ENCODE results near the gene STX8. TPM values are rescaled to one million over a fixed set of nuclear protein-coding genes. Genes with fewer than 3 reads are reported as not detected.

Gene STX8
- total RNA-seq, 2 experiments from 2014 or later = 60.6 to 68.0 TPM

- peaks cover 4% of the 10 kb centered on the region for H3K4me1 Mint-ChIP-seq (ENCODE audit: low read depth)
- H3K9me3 Mint-ChIP-seq = no peaks in the 10 kb centered on the region
- DNase-seq = no peak
- H3K4me3 Mint-ChIP-seq = no peak overlapping the region
- intact Hi-C loops (cut with micrococcal nuclease) = loop anchor here (10.0 kb wide), 1 partner anchor 558 kb away; no protein-coding TSS in a partner anchor
- no peak overlapping the region for H3K27ac Mint-ChIP-seq
- CTCF ChIA-PET = no interaction called here
- H3K27me3 Mint-ChIP-seq (ENCODE audit: low read depth) = no peaks in the 10 kb centered on the region
- peaks cover 8% of the 10 kb centered on the region for H3K36me3 Mint-ChIP-seq (ENCODE audit: low read depth)
These were observed 22.4 kb downstream of the STX8 start for GRCh38 chr17:9553181-9553580.

- Mint-ChIP-seq H3K27ac (no peak overlapping the region), H3K27me3 (ENCODE audit: low read depth) (no peaks in the 10 kb centered on the region), H3K4me3 (no peak overlapping the region), H3K36me3 (ENCODE audit: low read depth) (peaks cover 8% of the 10 kb centered on the region), H3K4me1 (ENCODE audit: low read depth) (peaks cover 4% of the 10 kb centered on the region), H3K9me3 (no peaks in the 10 kb centered on the region)
- intact Hi-C loops (cut with micrococcal nuclease) = no loop called here
- no peak for DNase-seq
- CTCF ChIA-PET = interaction anchor here (0.6 to 1.2 kb wide), 2 partner anchors 16 to 215 kb away, joined by 3 read pairs; no protein-coding TSS in a partner anchor
These were observed 26.4 kb downstream of the STX8 start for GRCh38 chr17:9549215-9549614.

- Mint-ChIP-seq H3K27ac (no peak overlapping the region), H3K4me1 (ENCODE audit: low read depth) (peaks cover under 1% of the 10 kb centered on the region), H3K27me3 (ENCODE audit: low read depth) (no peaks in the 10 kb centered on the region), H3K36me3 (ENCODE audit: low read depth) (peaks cover 17% of the 10 kb centered on the region), H3K4me3 (no peak overlapping the region), H3K9me3 (no peaks in the 10 kb centered on the region)
- CTCF ChIA-PET = interaction anchor here (0.6 kb wide), 1 partner anchor 220 kb away, joined by 5 read pairs; no protein-coding TSS in a partner anchor
- intact Hi-C loops (cut with micrococcal nuclease) = no loop called here
- no peak for DNase-seq
These were observed 31.4 kb downstream of the STX8 start for GRCh38 chr17:9544221-9544620.

- no peaks in the 10 kb centered on the region for H3K4me1 Mint-ChIP-seq (ENCODE audit: low read depth)
- DNase-seq = no peak
- peaks cover 22% of the 10 kb centered on the region for H3K36me3 Mint-ChIP-seq (ENCODE audit: low read depth)
- no peak overlapping the region for H3K27ac Mint-ChIP-seq
- intact Hi-C loops (cut with micrococcal nuclease) = no loop called here
- no peaks in the 10 kb centered on the region for H3K27me3 Mint-ChIP-seq (ENCODE audit: low read depth)
- CTCF ChIA-PET = interaction anchor here (0.6 to 1.6 kb wide), 2 partner anchors 20 to 29 kb away, joined by 3 to 6 read pairs; no protein-coding TSS in a partner anchor
- no peak overlapping the region for H3K4me3 Mint-ChIP-seq
- H3K9me3 Mint-ChIP-seq = no peaks in the 10 kb centered on the region
These were observed 33.9 kb downstream of the STX8 start for GRCh38 chr17:9541718-9542117.

GRCh38 chr17:9538626-9539025, 37.0 kb downstream of the STX8 start:
- no peaks in the 10 kb centered on the region for H3K9me3 Mint-ChIP-seq
- no peak overlapping the region for H3K27ac Mint-ChIP-seq
- peaks cover 18% of the 10 kb centered on the region for H3K36me3 Mint-ChIP-seq (ENCODE audit: low read depth)
- H3K4me1 Mint-ChIP-seq (ENCODE audit: low read depth) = no peaks in the 10 kb centered on the region
- no peak for DNase-seq
- no peak overlapping the region for H3K4me3 Mint-ChIP-seq
- CTCF ChIA-PET = no interaction called here
- intact Hi-C loops (cut with micrococcal nuclease) = no loop called here
- H3K27me3 Mint-ChIP-seq (ENCODE audit: low read depth) = no peaks in the 10 kb centered on the region

- Mint-ChIP-seq H3K36me3 (ENCODE audit: low read depth) (peaks cover 16% of the 10 kb centered on the region), H3K27me3 (ENCODE audit: low read depth) (no peaks in the 10 kb centered on the region), H3K27ac (no peak overlapping the region), H3K4me3 (no peak overlapping the region), H3K9me3 (no peaks in the 10 kb centered on the region), H3K4me1 (ENCODE audit: low read depth) (no peaks in the 10 kb centered on the region)
- CTCF ChIA-PET = no interaction called here
- intact Hi-C loops (cut with micrococcal nuclease) = no loop called here
- DNase-seq = no peak
These were observed 38.3 kb downstream of the STX8 start for GRCh38 chr17:9537177-9537776.

GRCh38 chr17:9536061-9536460, 39.6 kb downstream of the STX8 start:
- CTCF ChIA-PET = no interaction called here
- Mint-ChIP-seq H3K9me3 (no peaks in the 10 kb centered on the region), H3K36me3 (ENCODE audit: low read depth) (peaks cover 15% of the 10 kb centered on the region), H3K4me3 (no peak overlapping the region), H3K4me1 (ENCODE audit: low read depth) (no peaks in the 10 kb centered on the region), H3K27me3 (ENCODE audit: low read depth) (no peaks in the 10 kb centered on the region), H3K27ac (no peak overlapping the region)
- no peak for DNase-seq
- intact Hi-C loops (cut with micrococcal nuclease) = no loop called here

- H3K4me3 Mint-ChIP-seq = no peak overlapping the region
- CTCF ChIA-PET = interaction anchor here (0.7 kb wide), 1 partner anchor 251 kb away, joined by 4 read pairs; no protein-coding TSS in a partner anchor
- no peaks in the 10 kb centered on the region for H3K9me3 Mint-ChIP-seq
- no peak overlapping the region for H3K27ac Mint-ChIP-seq
- H3K4me1 Mint-ChIP-seq (ENCODE audit: low read depth) = peaks cover 10% of the 10 kb centered on the region
- no peaks in the 10 kb centered on the region for H3K27me3 Mint-ChIP-seq (ENCODE audit: low read depth)
- no peak for DNase-seq
- no peaks in the 10 kb centered on the region for H3K36me3 Mint-ChIP-seq (ENCODE audit: low read depth)
- intact Hi-C loops (cut with micrococcal nuclease) = no loop called here
These were observed 42.2 kb downstream of the STX8 start for GRCh38 chr17:9533441-9533840.

- DNase-seq = no peak
- intact Hi-C loops (cut with micrococcal nuclease) = no loop called here
- no peak overlapping the region for H3K27ac Mint-ChIP-seq
- no peaks in the 10 kb centered on the region for H3K36me3 Mint-ChIP-seq (ENCODE audit: low read depth)
- H3K9me3 Mint-ChIP-seq = no peaks in the 10 kb centered on the region
- H3K4me3 Mint-ChIP-seq = no peak overlapping the region
- H3K27me3 Mint-ChIP-seq (ENCODE audit: low read depth) = no peaks in the 10 kb centered on the region
- H3K4me1 Mint-ChIP-seq (ENCODE audit: low read depth) = peaks cover 10% of the 10 kb centered on the region
- CTCF ChIA-PET = no interaction called here
These were observed 42.9 kb downstream of the STX8 start for GRCh38 chr17:9532715-9533114.

GRCh38 chr17:9531034-9531433, 44.6 kb downstream of the STX8 start:
- DNase-seq = no peak
- H3K4me3 Mint-ChIP-seq = no peak overlapping the region
- H3K9me3 Mint-ChIP-seq = no peaks in the 10 kb centered on the region
- CTCF ChIA-PET = no interaction called here
- no peaks in the 10 kb centered on the region for H3K27me3 Mint-ChIP-seq (ENCODE audit: low read depth)
- peaks cover 10% of the 10 kb centered on the region for H3K4me1 Mint-ChIP-seq (ENCODE audit: low read depth)
- no peaks in the 10 kb centered on the region for H3K36me3 Mint-ChIP-seq (ENCODE audit: low read depth)
- intact Hi-C loops (cut with micrococcal nuclease) = no loop called here
- H3K27ac Mint-ChIP-seq = no peak overlapping the region

GRCh38 chr17:9529033-9529700, 46.5 kb downstream of the STX8 start:
- peak; percentile 15 for DNase-seq
- Mint-ChIP-seq H3K4me3 (no peak overlapping the region), H3K27ac (no peak overlapping the region), H3K36me3 (ENCODE audit: low read depth) (no peaks in the 10 kb centered on the region), H3K27me3 (ENCODE audit: low read depth) (no peaks in the 10 kb centered on the region), H3K9me3 (no peaks in the 10 kb centered on the region), H3K4me1 (ENCODE audit: low read depth) (peaks cover 10% of the 10 kb centered on the region)
- intact Hi-C loops (cut with micrococcal nuclease) = loop anchor here (2.0 to 5.0 kb wide), 2 partner anchors 237 to 534 kb away; no protein-coding TSS in a partner anchor
- CTCF ChIA-PET = no interaction called here

- Mint-ChIP-seq H3K27ac (no peak overlapping the region), H3K9me3 (no peaks in the 10 kb centered on the region), H3K4me1 (ENCODE audit: low read depth) (peaks cover 10% of the 10 kb centered on the region), H3K27me3 (ENCODE audit: low read depth) (no peaks in the 10 kb centered on the region), H3K4me3 (no peak overlapping the region), H3K36me3 (ENCODE audit: low read depth) (no peaks in the 10 kb centered on the region)
- intact Hi-C loops (cut with micrococcal nuclease) = loop anchor here (2.0 to 5.0 kb wide), 2 partner anchors 235 to 533 kb away; no protein-coding TSS in a partner anchor
- CTCF ChIA-PET = no interaction called here
- DNase-seq = no peak
These were observed 47.8 kb downstream of the STX8 start for GRCh38 chr17:9527788-9528187.

GRCh38 chr17:9522074-9522473, 53.5 kb downstream of the STX8 start:
- DNase-seq = peak; percentile 19
- CTCF ChIA-PET = interaction anchor here (0.7 to 1.2 kb wide), 6 partner anchors 16 to 527 kb away, joined by 3 to 4 read pairs (median 3); no protein-coding TSS in a partner anchor

More at GRCh38 chr17:9522074-9522473, 53.5 kb downstream of the STX8 start:
- Mint-ChIP-seq H3K27me3 (ENCODE audit: low read depth) (no peaks in the 10 kb centered on the region), H3K9me3 (no peaks in the 10 kb centered on the region), H3K36me3 (ENCODE audit: low read depth) (no peaks in the 10 kb centered on the region), H3K4me3 (no peak overlapping the region), H3K4me1 (ENCODE audit: low read depth) (peaks cover 12% of the 10 kb centered on the region), H3K27ac (no peak overlapping the region)
- intact Hi-C loops (cut with micrococcal nuclease) = loop anchor here (1.0 kb wide), 1 partner anchor 407 kb away; no protein-coding TSS in a partner anchor
